Stimulated activated CD4-positive, alpha-beta T cell treated with anti-CD3 and anti-CD28 coated beads, Interleukin-1b, Interleukin-23, amount 100 ng/mL, for 24 hours (primary cell): ENCODE measurements around the gene SLC26A9.

Experiments used
- DNase-seq, 4 experiments: peaks; one replicate each; pipeline ENCODE4 v3.0.0-alpha.2; 2020; ENCODE audit warnings: low read depth in 4 of 4, low spot score in 1 of 4

The SLC26A9 gene

GRCh38 chr1:205949753-205950152, 6.5 kb upstream of the SLC26A9 start:
- DNase-seq = no peak

GRCh38 chr1:205948886-205949285, 5.6 kb upstream of the SLC26A9 start:
- no peak for DNase-seq

GRCh38 chr1:205948039-205948438, 4.8 kb upstream of the SLC26A9 start:
- no peak for DNase-seq

GRCh38 chr1:205947024-205947423, 3.8 kb upstream of the SLC26A9 start:
- DNase-seq = no peak

- DNase-seq = no peak
Observed at GRCh38 chr1:205945069-205945468, 1.8 kb upstream of the SLC26A9 start.

- DNase-seq = no peak
Observed at GRCh38 chr1:205944525-205944924, 1.3 kb upstream of the SLC26A9 start.

- no peak for DNase-seq
Observed at GRCh38 chr1:205942631-205943159, 561 bp downstream of the SLC26A9 start.

- no peak for DNase-seq
Observed at GRCh38 chr1:205940710-205941109, 2.5 kb downstream of the SLC26A9 start.

- DNase-seq = no peak
Observed at GRCh38 chr1:205939690-205940330, 3.4 kb downstream of the SLC26A9 start.

- no peak for DNase-seq
Observed at GRCh38 chr1:205938682-205939081, 4.6 kb downstream of the SLC26A9 start.

GRCh38 chr1:205936846-205937586, 6.2 kb downstream of the SLC26A9 start:
- no peak for DNase-seq

- no peak for DNase-seq
Observed at GRCh38 chr1:205936311-205936710, 6.9 kb downstream of the SLC26A9 start.

GRCh38 chr1:205935869-205936268, 7.4 kb downstream of the SLC26A9 start:
- DNase-seq = no peak

- DNase-seq = no peak
Observed at GRCh38 chr1:205934788-205935187, 8.5 kb downstream of the SLC26A9 start.

GRCh38 chr1:205933671-205934618, 9.3 kb downstream of the SLC26A9 start:
- DNase-seq = no peak

- DNase-seq = no peak
Observed at GRCh38 chr1:205932776-205933175, 10.5 kb downstream of the SLC26A9 start.

- no peak for DNase-seq
Observed at GRCh38 chr1:205930799-205931281, 12.4 kb downstream of the SLC26A9 start.

GRCh38 chr1:205930195-205930577, 13.1 kb downstream of the SLC26A9 start:
- DNase-seq = no peak

GRCh38 chr1:205929496-205930194, 13.6 kb downstream of the SLC26A9 start:
- no peak for DNase-seq

GRCh38 chr1:205928317-205928716, 14.9 kb downstream of the SLC26A9 start:
- DNase-seq = no peak

GRCh38 chr1:205927676-205928075, 15.6 kb downstream of the SLC26A9 start:
- DNase-seq = no peak
